Measurements from ENCODE around the gene PEX7.

GRCh38 chr6:136822046-136822375 is 381 bp upstream of the PEX7 start:
- TF ChIP-seq CTCF (IDR thresholded peaks at IDR 0.05) (no peak), EP300 (IDR thresholded peaks at IDR 0.05) (no peak)

Measured in tibial nerve (tissue), 4 donors.